HEK293T (cell line): Measurements from ENCODE around the gene CLSTN1.
A peak's percentile ranks its signal among the peaks of the same experiment; 100 is the strongest.
"Not testable (repeated sequence)": the region's sequence is repeated elsewhere in the genome, so short reads cannot be mapped to it uniquely, and the experiment has no call there.

Experiments used
- CTCF ChIA-PET: fragments of 350-600 bp; formaldehyde crosslinking; extraction: SDS; loops from one replicate; lab custom pipeline; 2021; ENCODE audit warnings: antibody characterized with exemption, inconsistent platforms; lab: Yijun Ruan, JAX
- POLR2A ChIA-PET: fragments of 350-600 bp; formaldehyde crosslinking; extraction: SDS; loops from one replicate; lab custom pipeline; 2020; ENCODE audit warnings: antibody characterized with exemption, inconsistent platforms; lab: Yijun Ruan, JAX
- DNase-seq: peaks from one replicate; pipeline ENCODE4 v3.0.0; 2012; ENCODE audit warnings: mixed read lengths; ENCODE audit errors: extremely low spot score
- ARNT ChIP-seq: fragments of 450-650 bp; IDR thresholded peaks from 2 replicates; pipeline ENCODE4 v1.6.1; 2017; ENCODE audit warnings: mild to moderate bottlenecking
- BHLHE40 ChIP-seq: fragments of 450-650 bp; IDR thresholded peaks from 2 replicates; pipeline ENCODE4 v1.6.1; 2016; ENCODE audit warnings: mild to moderate bottlenecking, moderate library complexity, borderline replicate concordance
- CTBP1 ChIP-seq: fragments of 450-650 bp; IDR thresholded peaks from 2 replicates; pipeline ENCODE4 v1.6.1; 2016; ENCODE audit warnings: borderline replicate concordance
- ELF4 ChIP-seq: fragments of 450-650 bp; IDR thresholded peaks from 2 replicates; pipeline ENCODE4 v1.6.1; 2017; ENCODE audit warnings: antibody characterized with exemption
- FOXA1 ChIP-seq: fragments of 450-650 bp; IDR thresholded peaks from 2 replicates; pipeline ENCODE4 v1.6.1; 2016; ENCODE audit warnings: mild to moderate bottlenecking
- FOXK2 ChIP-seq: fragments of 450-650 bp; IDR thresholded peaks from 2 replicates; pipeline ENCODE4 v1.6.1; 2016; ENCODE audit warnings: mild to moderate bottlenecking
- FOXM1 ChIP-seq: fragments of 450-650 bp; IDR thresholded peaks from 2 replicates; pipeline ENCODE4 v1.6.1; 2017; ENCODE audit warnings: mild to moderate bottlenecking, borderline replicate concordance
- HDGF ChIP-seq: fragments of 450-650 bp; IDR thresholded peaks from 2 replicates; pipeline ENCODE4 v1.6.1; 2017; ENCODE audit warnings: antibody characterized with exemption, borderline replicate concordance
- L3MBTL2 ChIP-seq: fragments of 450-650 bp; conservative IDR thresholded peaks from 2 replicates; pipeline ENCODE4 v1.6.1; 2016; ENCODE audit warnings: mild to moderate bottlenecking
- LEF1 ChIP-seq: fragments of 450-650 bp; IDR thresholded peaks from 2 replicates; pipeline ENCODE4 v1.6.1; 2017; ENCODE audit warnings: mild to moderate bottlenecking, borderline replicate concordance
- NFRKB ChIP-seq: fragments of 450-650 bp; IDR thresholded peaks from 2 replicates; pipeline ENCODE4 v1.6.1; 2016; ENCODE audit warnings: mild to moderate bottlenecking, moderate library complexity
- PKNOX1 ChIP-seq: fragments of 450-650 bp; IDR thresholded peaks from 2 replicates; pipeline ENCODE4 v1.6.1; 2016
- SP1 ChIP-seq: fragments of 450-650 bp; IDR thresholded peaks from 2 replicates; pipeline ENCODE4 v1.6.1; 2017
- SUZ12 ChIP-seq: fragments of 450-650 bp; IDR thresholded peaks from 2 replicates; pipeline ENCODE4 v1.6.1; 2016; ENCODE audit warnings: mild to moderate bottlenecking
- ZNF384 ChIP-seq: fragments of 450-650 bp; IDR thresholded peaks from 2 replicates; pipeline ENCODE4 v1.6.1; 2016

The CLSTN1 gene

GRCh38 chr1:9811239-9811966 is 12.4 kb downstream of the CLSTN1 start:
- no peak for TF ChIP-seq BHLHE40
- TF ChIP-seq SUZ12 = no peak
- no peak for TF ChIP-seq NFRKB
- no peak for TF ChIP-seq L3MBTL2
- TF ChIP-seq PKNOX1 = no peak
- no peak for TF ChIP-seq FOXK2
- no peak for TF ChIP-seq ZNF384
- no peak for TF ChIP-seq SP1
- TF ChIP-seq FOXA1 = no peak
- TF ChIP-seq ELF4 = no peak
- TF ChIP-seq FOXM1 = no peak
- TF ChIP-seq ARNT = no peak
- no peak for TF ChIP-seq HDGF
- ChIA-PET POLR2A (no interaction called here), CTCF (no interaction called here)
- no peak for DNase-seq

GRCh38 chr1:9809100-9809510 is 14.7 kb downstream of the CLSTN1 start:
- no peak for DNase-seq
- ChIA-PET CTCF (interaction anchor here (0.8 kb wide), 1 partner anchor 14 kb away, joined by 3 read pairs; no protein-coding TSS in a partner anchor), POLR2A (no interaction called here)
- TF ChIP-seq PKNOX1 = 0 out of 2 replicates have a peak, but pooled peaks have one; percentile 21
- TF ChIP-seq ZNF384 = no peak

- DNase-seq = no peak
- TF ChIP-seq BHLHE40 (no peak), LEF1 (no peak), CTBP1 (no peak), ZNF384 (no peak), FOXA1 (no peak), PKNOX1 (no peak), ARNT (no peak)
- ChIA-PET CTCF (no interaction called here), POLR2A (no interaction called here)
Measured at GRCh38 chr1:9808459-9808858, 15.3 kb downstream of the CLSTN1 start.

- no peak for TF ChIP-seq SUZ12
- TF ChIP-seq FOXK2 = no peak
- no peak for TF ChIP-seq HDGF
- no peak for TF ChIP-seq BHLHE40
- no peak for DNase-seq
- ChIA-PET POLR2A (no interaction called here), CTCF (no interaction called here)
Measured at GRCh38 chr1:9807541-9807940, 16.2 kb downstream of the CLSTN1 start.

- CTCF ChIA-PET = interaction anchor here (0.9 kb wide), 1 partner anchor 62 kb away, joined by 4 read pairs; no protein-coding TSS in a partner anchor
- DNase-seq, POLR2A ChIA-PET: not testable (repeated sequence)
Measured at GRCh38 chr1:9805972-9806371, 17.8 kb downstream of the CLSTN1 start.

GRCh38 chr1:9805006-9805508 is 18.7 kb downstream of the CLSTN1 start:
- TF ChIP-seq ELF4 = no peak
- TF ChIP-seq FOXA1 = no peak
- CTCF ChIA-PET = interaction anchor here (0.6 kb wide), 2 partner anchors 9 to 483 kb away, joined by 3 to 7 read pairs; no protein-coding TSS in a partner anchor
- no peak for DNase-seq
- POLR2A ChIA-PET = interaction anchor here (0.5 kb wide), 1 partner anchor 250 kb away, joined by 4 read pairs; no protein-coding TSS in a partner anchor

GRCh38 chr1:9803003-9803918 is 20.5 kb downstream of the CLSTN1 start:
- ChIA-PET POLR2A (interaction anchor here (0.7 to 1.2 kb wide), 2 partner anchors 19 to 140 kb away, joined by 3 read pairs; partner anchors contain the start of genes LZIC and NMNAT1), CTCF (interaction anchor here (1.1 kb wide), 1 partner anchor 10 kb away, joined by 3 read pairs; no protein-coding TSS in a partner anchor)
- TF ChIP-seq CTBP1 = peak; percentile 68
- peak; percentile 38 for TF ChIP-seq PKNOX1
- DNase-seq = not testable (repeated sequence)
